Mesendoderm (in vitro differentiated cells): ENCODE measurements around the gene SPINK13.
A peak's percentile ranks its signal among the peaks of the same experiment; 100 is the strongest.
"Not testable (repeated sequence)": the region's sequence is repeated elsewhere in the genome, so short reads cannot be mapped to it uniquely, and the experiment has no call there.

Experiments used
- DNase-seq: peaks from one replicate; pipeline ENCODE4 v3.0.0; 2013
- H2AK5ac ChIP-seq: 2 replicates; pipeline ENCODE4 v1.6.1; 2013; ENCODE audit warnings: low read length, inconsistent platforms
- H2BK120ac ChIP-seq: 2 replicates; pipeline ENCODE4 v1.6.1; 2013; ENCODE audit warnings: low read depth, mild to moderate bottlenecking, low read length, moderate library complexity, mixed read lengths
- H2BK15ac ChIP-seq: replicated peaks from 2 replicates; pipeline ENCODE4 v1.6.1; 2013; ENCODE audit warnings: low read depth, mild to moderate bottlenecking, moderate library complexity
- H2BK5ac ChIP-seq: 2 replicates; pipeline ENCODE4 v1.6.1; 2013; ENCODE audit warnings: low read length, inconsistent platforms
- H3K18ac ChIP-seq: 2 replicates; pipeline ENCODE4 v1.6.1; 2013; ENCODE audit warnings: mild to moderate bottlenecking, low read length, mixed read lengths
- H3K23ac ChIP-seq: one replicate; pipeline ENCODE4 v1.6.1; 2013; ENCODE audit warnings: low read length
- H3K27ac ChIP-seq: 2 replicates; pipeline ENCODE4 v1.5.1; 2013; ENCODE audit warnings: low read depth, mild to moderate bottlenecking, inconsistent platforms, low read length, moderate library complexity
- H3K27me3 ChIP-seq: 2 replicates; pipeline ENCODE4 v1.6.1; 2013; ENCODE audit warnings: low read length, control low read depth, mild to moderate bottlenecking, inconsistent platforms; ENCODE audit not compliant: insufficient read depth, poor library complexity
- H3K36me3 ChIP-seq: 2 replicates; pipeline ENCODE4 v1.6.1; 2013; ENCODE audit warnings: low read length, inconsistent platforms; ENCODE audit not compliant: control insufficient read depth, insufficient read depth
- H3K4ac ChIP-seq: one replicate; pipeline ENCODE4 v1.6.1; 2013; ENCODE audit warnings: low read depth, mild to moderate bottlenecking, low read length, moderate library complexity
- H3K4me1 ChIP-seq: 2 replicates; pipeline ENCODE4 v1.6.1; 2013; ENCODE audit warnings: low read depth, low read length, inconsistent platforms; ENCODE audit not compliant: control insufficient read depth
- H3K4me2 ChIP-seq: 2 replicates; pipeline ENCODE4 v1.6.1; 2013; ENCODE audit warnings: low read length
- H3K4me3 ChIP-seq: 2 replicates; pipeline ENCODE4 v1.5.1; 2013; ENCODE audit warnings: mild to moderate bottlenecking, low read length
- H3K56ac ChIP-seq: one replicate; pipeline ENCODE4 v1.6.1; 2013; ENCODE audit warnings: low read length
- H3K79me1 ChIP-seq: 2 replicates; pipeline ENCODE4 v1.6.1; 2013; ENCODE audit warnings: low read length, inconsistent platforms
- H3K79me2 ChIP-seq: 2 replicates; pipeline ENCODE4 v1.6.1; 2013; ENCODE audit warnings: mild to moderate bottlenecking, low read length; ENCODE audit not compliant: control insufficient read depth, insufficient read depth
- H3K9ac ChIP-seq: 2 replicates; pipeline ENCODE4 v1.6.1; 2013; ENCODE audit warnings: low read length, inconsistent platforms
- H4K5ac ChIP-seq: one replicate; pipeline ENCODE4 v1.6.1; 2013; ENCODE audit warnings: low read length
- H4K8ac ChIP-seq: one replicate; pipeline ENCODE4 v1.6.1; 2013; ENCODE audit warnings: low read depth, mild to moderate bottlenecking, control low read depth, low read length, moderate library complexity
- WGBS: extraction: QIAGEN DNeasy Blood & Tissue Kit; methylation state at CpG from one replicate; pipeline ENCODE4 v1.1.7; 2013; ENCODE audit warnings: low lambda C conversion rate, missing lambda C conversion rate; ENCODE audit not compliant: insufficient coverage; ENCODE audit errors: extremely low coverage; 5-methylcytosine and 5-hydroxymethylcytosine counted together

SPINK13 gene

DNA sequence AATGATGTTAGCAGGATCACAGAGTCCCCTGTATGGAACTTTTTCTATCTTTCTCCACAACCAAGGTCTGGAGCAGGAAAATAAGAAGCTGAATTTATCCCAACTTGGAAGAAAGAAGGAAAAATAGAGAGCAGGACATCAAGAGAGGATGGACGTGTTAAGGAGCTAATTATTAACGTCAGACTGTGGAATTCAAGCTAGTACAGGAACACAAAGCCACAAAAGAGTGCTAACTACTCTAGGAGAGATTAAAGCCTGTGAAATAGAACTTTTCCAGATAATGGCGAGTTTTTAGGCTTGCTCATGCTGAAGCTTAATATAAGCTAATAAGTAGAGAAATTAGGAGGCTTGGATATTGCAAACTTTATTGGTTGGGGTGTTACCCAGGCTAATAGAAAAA is 632 bp upstream of the SPINK13 start:
- no peaks in the 10 kb centered on the region for H3K36me3 ChIP-seq
- no peak overlapping the region for H3K18ac ChIP-seq
- no peak overlapping the region for H3K9ac ChIP-seq
- no peaks in the 10 kb centered on the region for H3K79me1 ChIP-seq
- no peak overlapping the region for H4K8ac ChIP-seq
- no peak overlapping the region for H2BK120ac ChIP-seq
- H3K23ac ChIP-seq = no peak overlapping the region
- no peaks in the 10 kb centered on the region for H3K4me1 ChIP-seq
- no peak overlapping the region for H4K5ac ChIP-seq
- no peaks in the 10 kb centered on the region for H3K79me2 ChIP-seq
- no peak for DNase-seq
- no peak overlapping the region for H2AK5ac ChIP-seq
- no peak overlapping the region for H2BK15ac ChIP-seq
- no CpG with 5 or more reads among the region's 3 CpGs for WGBS
- no peak overlapping the region for H3K56ac ChIP-seq
- no peak overlapping the region for H3K4me2 ChIP-seq
- H3K4ac ChIP-seq = no peak overlapping the region
- H3K4me3 ChIP-seq = no peak overlapping the region
- H2BK5ac ChIP-seq = no peak overlapping the region
- H3K27me3 ChIP-seq = no peaks in the 10 kb centered on the region
- no peak overlapping the region for H3K27ac ChIP-seq

DNA sequence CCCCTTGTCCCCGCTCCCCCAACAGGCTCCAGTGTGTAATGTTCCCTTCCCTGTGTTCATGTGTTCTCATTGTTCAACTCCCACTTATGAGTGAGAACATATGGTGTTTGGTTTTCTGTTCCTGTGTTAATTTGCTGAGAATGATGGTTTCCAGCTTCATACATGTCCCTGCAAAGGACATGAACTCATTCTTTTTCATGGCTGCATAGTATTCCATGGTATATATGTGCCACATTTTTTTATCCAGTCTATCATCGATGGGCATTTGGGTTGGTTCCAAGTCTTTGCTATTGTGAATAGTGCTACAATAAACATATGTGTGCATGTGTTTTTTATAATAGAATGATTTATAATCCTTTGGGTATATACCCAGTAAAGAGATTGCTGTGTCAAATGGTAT is 6.5 kb downstream of the SPINK13 start:
- H3K27ac ChIP-seq, H2AK5ac ChIP-seq, H3K4ac ChIP-seq, H3K4me1 ChIP-seq, DNase-seq, H3K4me3 ChIP-seq, H3K79me1 ChIP-seq, H3K9ac ChIP-seq, H3K4me2 ChIP-seq, H2BK15ac ChIP-seq, H3K79me2 ChIP-seq, H3K36me3 ChIP-seq, H3K23ac ChIP-seq, H2BK5ac ChIP-seq, H4K5ac ChIP-seq, H4K8ac ChIP-seq, H3K27me3 ChIP-seq, H2BK120ac ChIP-seq, H3K56ac ChIP-seq, H3K18ac ChIP-seq: not testable (repeated sequence)
- no CpG with 5 or more reads among the region's 2 CpGs for WGBS

DNA sequence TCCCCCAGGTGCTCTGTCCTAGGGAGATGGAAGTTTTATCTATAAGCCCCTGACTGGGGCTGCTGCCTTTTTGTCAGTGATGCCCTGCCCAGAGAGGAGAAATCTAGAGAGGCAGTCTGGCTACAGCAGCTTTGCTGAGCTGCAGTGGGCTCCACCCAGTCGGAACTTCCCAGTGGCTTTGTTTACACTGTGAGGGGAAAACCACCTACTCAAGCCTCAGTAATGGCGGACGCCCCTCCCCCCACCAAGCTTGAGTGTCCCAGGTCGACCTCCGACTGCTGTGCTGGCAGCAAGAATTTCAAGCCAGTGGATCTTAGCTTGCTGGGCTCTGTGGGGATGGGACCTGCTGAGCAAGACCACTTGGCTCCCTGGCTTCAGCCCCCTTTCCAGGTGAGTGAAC is 12.3 kb downstream of the SPINK13 start:
- H3K79me2 ChIP-seq, H3K79me1 ChIP-seq, H3K4me3 ChIP-seq, H3K23ac ChIP-seq, H3K36me3 ChIP-seq, H2BK5ac ChIP-seq, H4K5ac ChIP-seq, H3K56ac ChIP-seq, H3K4me1 ChIP-seq, H4K8ac ChIP-seq, H2BK120ac ChIP-seq, H2BK15ac ChIP-seq, H3K18ac ChIP-seq, H3K4ac ChIP-seq, H3K27me3 ChIP-seq, H3K4me2 ChIP-seq, H2AK5ac ChIP-seq, H3K9ac ChIP-seq, H3K27ac ChIP-seq: not testable (repeated sequence)
- no CpG with 5 or more reads among the region's 5 CpGs for WGBS
- peak; percentile 14 for DNase-seq

DNA sequence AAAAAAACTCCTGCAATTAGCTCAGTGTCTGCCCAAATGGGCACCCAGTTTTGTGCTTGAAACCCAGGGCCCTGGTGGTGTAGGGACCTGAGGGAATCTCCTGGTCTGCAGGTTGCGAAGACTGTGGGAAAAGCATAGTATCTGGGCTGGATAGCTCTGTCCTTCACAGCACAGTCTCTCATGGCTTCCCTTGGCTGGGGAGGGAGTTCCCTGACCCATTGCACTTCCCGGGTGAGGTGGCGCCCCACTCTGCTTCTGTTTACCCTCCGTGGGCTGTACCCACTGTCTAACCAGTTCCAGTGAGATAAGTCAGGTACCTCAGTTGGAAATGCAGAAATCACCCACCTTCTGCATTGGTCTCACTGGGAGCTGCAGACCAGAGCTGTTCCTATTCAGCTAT is 12.7 kb downstream of the SPINK13 start:
- H2BK5ac ChIP-seq, H2BK15ac ChIP-seq, H3K18ac ChIP-seq, H3K23ac ChIP-seq, H3K4me3 ChIP-seq, DNase-seq, H3K56ac ChIP-seq, H3K27me3 ChIP-seq, H4K5ac ChIP-seq, H4K8ac ChIP-seq, H3K79me2 ChIP-seq, H2AK5ac ChIP-seq, H3K36me3 ChIP-seq, H3K4ac ChIP-seq, H3K4me2 ChIP-seq, H3K27ac ChIP-seq, H3K9ac ChIP-seq, H3K4me1 ChIP-seq, H2BK120ac ChIP-seq, H3K79me1 ChIP-seq: not testable (repeated sequence)
- no CpG with 5 or more reads among the region's 4 CpGs for WGBS

DNA sequence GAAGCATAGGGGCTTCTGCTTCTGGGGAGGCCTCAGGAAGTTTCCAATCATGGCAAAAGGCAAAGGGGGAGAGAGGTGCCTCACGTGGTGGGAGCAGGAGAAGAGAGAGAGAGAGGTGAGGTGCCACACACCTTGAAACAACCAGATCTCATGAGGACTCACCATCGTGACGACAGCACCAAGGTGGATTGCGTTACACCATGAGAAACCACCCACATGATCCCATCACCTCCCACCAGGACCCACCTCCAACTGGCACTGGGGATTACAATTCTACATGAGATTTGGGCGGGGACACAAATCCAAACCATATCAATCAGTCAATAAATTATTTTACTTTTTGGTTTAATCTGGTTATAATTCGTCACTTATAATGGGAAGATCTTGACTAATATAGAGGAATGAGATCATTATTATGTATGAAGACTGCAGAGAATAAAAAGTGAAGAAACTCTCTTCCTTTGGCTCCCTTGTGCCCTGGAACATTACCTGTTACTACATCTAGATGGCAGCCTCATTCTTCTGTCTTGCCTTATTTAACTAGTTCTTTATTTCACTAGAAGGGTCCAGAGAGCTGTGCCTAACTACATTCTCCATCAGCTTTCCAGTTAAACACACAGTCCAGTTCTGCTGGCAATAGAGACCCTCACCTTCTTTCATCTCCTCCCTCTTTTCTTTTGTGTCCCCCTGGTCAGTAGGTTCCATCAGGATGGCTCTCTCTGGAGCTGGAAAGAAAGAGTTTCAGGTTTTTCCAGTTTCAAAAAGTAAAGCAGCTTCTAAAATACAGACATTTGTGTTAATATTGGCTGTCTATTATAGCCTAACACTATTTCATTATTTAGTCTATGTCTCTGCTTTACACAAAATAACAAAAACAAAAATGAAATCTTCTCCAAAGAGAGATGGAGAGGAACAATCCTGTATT is 21.9 kb downstream of the SPINK13 start:
- H2BK120ac ChIP-seq = no peak overlapping the region
- H3K79me2 ChIP-seq = no peaks in the 10 kb centered on the region
- no peak overlapping the region for H3K18ac ChIP-seq
- H3K23ac ChIP-seq = no peak overlapping the region
- no peak overlapping the region for H2BK15ac ChIP-seq
- no CpG with 5 or more reads among the region's 6 CpGs for WGBS
- no peaks in the 10 kb centered on the region for H3K79me1 ChIP-seq
- no peak overlapping the region for H2BK5ac ChIP-seq
- DNase-seq = peak; percentile 54
- no peak overlapping the region for H2AK5ac ChIP-seq
- H3K27me3 ChIP-seq = no peaks in the 10 kb centered on the region
- H4K8ac ChIP-seq = no peak overlapping the region
- no peak overlapping the region for H3K27ac ChIP-seq
- H3K4me3 ChIP-seq = no peak overlapping the region
- H3K9ac ChIP-seq = no peak overlapping the region
- no peak overlapping the region for H3K4ac ChIP-seq
- H3K4me1 ChIP-seq = no peaks in the 10 kb centered on the region
- no peaks in the 10 kb centered on the region for H3K36me3 ChIP-seq
- no peak overlapping the region for H4K5ac ChIP-seq
- H3K4me2 ChIP-seq = no peak overlapping the region
- H3K56ac ChIP-seq = no peak overlapping the region

DNA sequence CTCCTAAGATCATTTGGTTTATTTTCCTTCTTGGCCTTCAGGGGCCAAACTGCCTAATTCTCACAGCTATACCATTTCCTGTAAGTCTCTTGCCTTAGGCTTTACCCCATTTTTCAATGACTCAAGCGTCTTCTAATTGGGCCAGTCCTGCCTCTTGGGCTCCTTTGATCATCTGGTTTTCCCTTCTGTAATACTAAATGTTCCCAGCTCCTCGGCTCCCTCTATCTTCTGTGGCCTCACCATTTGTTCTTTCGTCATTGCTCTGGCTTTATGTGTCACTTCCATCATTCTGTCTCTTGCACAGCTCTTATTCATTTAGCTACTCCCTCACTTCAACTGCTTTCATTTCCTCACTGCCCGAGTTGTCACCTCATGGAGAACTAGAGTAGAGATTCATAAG is 29.1 kb downstream of the SPINK13 start:
- H2AK5ac ChIP-seq = no peak overlapping the region
- H3K9ac ChIP-seq = no peak overlapping the region
- no peak overlapping the region for H3K23ac ChIP-seq
- no peaks in the 10 kb centered on the region for H3K79me2 ChIP-seq
- no peak overlapping the region for H4K8ac ChIP-seq
- no peaks in the 10 kb centered on the region for H3K4me1 ChIP-seq
- no peaks in the 10 kb centered on the region for H3K36me3 ChIP-seq
- no peak overlapping the region for H2BK120ac ChIP-seq
- no peak overlapping the region for H3K4ac ChIP-seq
- H3K79me1 ChIP-seq = no peaks in the 10 kb centered on the region
- H4K5ac ChIP-seq = no peak overlapping the region
- H3K4me3 ChIP-seq = no peak overlapping the region
- H3K27me3 ChIP-seq = no peaks in the 10 kb centered on the region
- no peak overlapping the region for H3K27ac ChIP-seq
- no peak overlapping the region for H2BK15ac ChIP-seq
- no peak overlapping the region for H2BK5ac ChIP-seq
- DNase-seq = peak; percentile 53
- no peak overlapping the region for H3K56ac ChIP-seq
- no CpG with 5 or more reads among the region's 4 CpGs for WGBS
- H3K18ac ChIP-seq = no peak overlapping the region
- no peak overlapping the region for H3K4me2 ChIP-seq
